Epidermal melanocyte (primary cell): ENCODE measurements around the gene TRABD2A.

ENCODE experiments used
- DNase-seq: peaks from one replicate; pipeline ENCODE4 v3.0.0; 2011; ENCODE audit warnings: low spot score; ENCODE audit not compliant: insufficient read length

Gene TRABD2A

GRCh38 chr2:84850471-84850870 is 30.4 kb downstream of the TRABD2A start:
- no peak for DNase-seq

GRCh38 chr2:84849271-84849952 is 31.5 kb downstream of the TRABD2A start:
- peak; percentile 26 for DNase-seq

GRCh38 chr2:84847326-84848050 is 33.4 kb downstream of the TRABD2A start:
- DNase-seq, result no peak

- DNase-seq, result no peak
These were observed 34.1 kb downstream of the TRABD2A start for GRCh38 chr2:84846741-84847142.

GRCh38 chr2:84846041-84846663 is 34.7 kb downstream of the TRABD2A start:
- DNase-seq, result no peak

- DNase-seq, result no peak
These were observed 36.7 kb downstream of the TRABD2A start for GRCh38 chr2:84844141-84844540.

- no peak for DNase-seq
These were observed 39.3 kb downstream of the TRABD2A start for GRCh38 chr2:84841577-84841976.

GRCh38 chr2:84840306-84840705 is 40.6 kb downstream of the TRABD2A start:
- no peak for DNase-seq

GRCh38 chr2:84839851-84840250 is 41.0 kb downstream of the TRABD2A start:
- no peak for DNase-seq

GRCh38 chr2:84838434-84839145 is 42.3 kb downstream of the TRABD2A start:
- DNase-seq, result no peak

- DNase-seq, result no peak
These were observed 44.7 kb downstream of the TRABD2A start for GRCh38 chr2:84836215-84836614.

- no peak for DNase-seq
These were observed 47.3 kb downstream of the TRABD2A start for GRCh38 chr2:84833481-84834150.

GRCh38 chr2:84832772-84833461 is 48.0 kb downstream of the TRABD2A start:
- DNase-seq, result no peak

- no peak for DNase-seq
These were observed 50.0 kb downstream of the TRABD2A start for GRCh38 chr2:84830758-84831500.

GRCh38 chr2:84830095-84830494 is 50.8 kb downstream of the TRABD2A start:
- DNase-seq, result no peak

- DNase-seq, result no peak
These were observed 51.2 kb downstream of the TRABD2A start for GRCh38 chr2:84829693-84830092.

- no peak for DNase-seq
These were observed 52.8 kb downstream of the TRABD2A start for GRCh38 chr2:84827978-84828575.

- DNase-seq, result no peak
These were observed 57.1 kb downstream of the TRABD2A start for GRCh38 chr2:84823788-84824187.

- DNase-seq, result no peak
These were observed 57.7 kb downstream of the TRABD2A start for GRCh38 chr2:84823229-84823628.

GRCh38 chr2:84821806-84822205 is 59.1 kb downstream of the TRABD2A start:
- DNase-seq, result no peak
